MCF 10A (cell line): ENCODE data around the gene WWOX. TPM values are rescaled to one million over a fixed set of nuclear protein-coding genes. Genes with fewer than 3 reads are reported as not detected.

ENCODE experiments used
- BruUV-seq: library from RNA; stranded (reverse); fragments of 400-500 nt; replicated peaks from 2 replicates; lab custom pipeline; 2021; lab: Mats Ljungman, UMichigan
- CTCF ChIA-PET: fragments of 300-600 bp; sonication (Branson Sonifier 250); formaldehyde crosslinking; extraction: SDS; loops from one replicate; lab custom pipeline; 2021; ENCODE audit warnings: antibody characterized with exemption, inconsistent platforms; lab: Yijun Ruan, JAX
- POLR2A ChIA-PET: fragments of 300-600, 350-650 bp; sonication (Branson Sonifier 250); formaldehyde crosslinking; extraction: SDS; loops from one replicate; lab custom pipeline; 2020; ENCODE audit warnings: antibody characterized with exemption, inconsistent platforms; lab: Yijun Ruan, JAX
- DNase-seq: peaks from one replicate; pipeline ENCODE4 v3.0.0-alpha.2; 2018; ENCODE audit not compliant: unreplicated experiment
- H3K27ac Mint-ChIP-seq: one replicate; pipeline ENCODE4 v1.8.0; 2022; ENCODE audit warnings: mild to moderate bottlenecking, low read depth, mixed read lengths; ENCODE audit not compliant: unreplicated experiment
- H3K27me3 Mint-ChIP-seq: one replicate; pipeline ENCODE4 v1.8.0; 2022; ENCODE audit warnings: mixed read lengths; ENCODE audit not compliant: insufficient read depth, unreplicated experiment
- H3K36me3 Mint-ChIP-seq: one replicate; pipeline ENCODE4 v1.8.0; 2022; ENCODE audit warnings: mild to moderate bottlenecking, moderate library complexity, mixed read lengths; ENCODE audit not compliant: insufficient read depth, unreplicated experiment
- H3K4me1 Mint-ChIP-seq: one replicate; pipeline ENCODE4 v1.8.0; 2022; ENCODE audit warnings: mixed read lengths; ENCODE audit not compliant: insufficient read depth, unreplicated experiment
- H3K4me3 Mint-ChIP-seq: one replicate; pipeline ENCODE4 v1.8.0; 2022; ENCODE audit warnings: mild to moderate bottlenecking, moderate library complexity, mixed read lengths; ENCODE audit not compliant: unreplicated experiment
- H3K9me3 Mint-ChIP-seq: one replicate; pipeline ENCODE4 v1.8.0; 2022; ENCODE audit warnings: mixed read lengths; ENCODE audit not compliant: unreplicated experiment
- intact Hi-C: fragments of 100-400 bp; cut with micrococcal nuclease; formaldehyde crosslinking; loops from 2 replicates; pipeline ENCODE4 v1.14.1; 2022
- total RNA-seq: library from RNA; stranded (reverse); gene quantifications from 2 replicates; pipeline ENCODE4 v1.2.3, GENCODE V29; 2022
- TF ChIP-seq, protein P1 (sequence below): fragments of 200-600 bp; IDR thresholded peaks from one replicate; pipeline ENCODE4 v1.8.0; 2022; ENCODE audit warnings: antibody characterized with exemption, mild to moderate bottlenecking; ENCODE audit not compliant: unreplicated experiment

WWOX gene
- total RNA-seq, 1 experiment from 2014 or later, result 18.1 TPM

DNA sequence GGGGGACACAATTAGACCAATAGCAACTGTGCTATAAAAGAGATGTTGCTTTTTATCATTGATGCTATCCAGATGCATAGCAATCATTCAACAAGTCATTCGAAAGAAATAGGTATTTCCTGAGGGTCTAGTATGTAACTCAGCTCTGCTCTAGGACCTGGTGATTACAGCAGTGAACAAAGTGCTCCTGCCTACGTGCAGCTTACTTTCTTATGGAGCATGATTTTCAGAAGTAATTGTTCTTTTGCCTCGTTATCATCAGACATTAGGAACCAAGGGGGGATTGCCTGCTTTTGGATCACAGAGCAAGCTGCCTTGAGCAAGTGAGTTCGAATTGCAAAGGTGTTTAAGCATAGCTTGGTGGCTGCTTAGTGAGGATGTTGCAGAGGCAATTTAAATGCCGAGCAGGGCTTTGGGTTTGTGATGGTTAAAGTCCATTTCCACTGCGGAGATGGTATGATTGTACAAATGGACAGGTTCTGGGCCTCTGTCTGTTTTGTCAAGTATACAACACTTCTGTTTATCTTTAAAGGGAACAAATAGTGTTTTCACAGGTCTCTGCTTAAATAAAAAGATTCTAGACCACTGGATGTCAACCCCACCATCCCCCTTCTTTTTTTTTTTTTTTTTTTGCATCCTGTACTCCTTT, 41.5 kb downstream of the WWOX start:
- intact Hi-C loops, result no loop called here
- no TSS peak for BruUV-seq
- Mint-ChIP-seq H3K4me3 (no peak overlapping the region), H3K27ac (no peak overlapping the region), H3K4me1 (peaks cover 12% of the 10 kb centered on the region), H3K36me3 (no peaks in the 10 kb centered on the region), H3K27me3 (no peaks in the 10 kb centered on the region), H3K9me3 (no peaks in the 10 kb centered on the region)
- TF ChIP-seq, protein P1, sequence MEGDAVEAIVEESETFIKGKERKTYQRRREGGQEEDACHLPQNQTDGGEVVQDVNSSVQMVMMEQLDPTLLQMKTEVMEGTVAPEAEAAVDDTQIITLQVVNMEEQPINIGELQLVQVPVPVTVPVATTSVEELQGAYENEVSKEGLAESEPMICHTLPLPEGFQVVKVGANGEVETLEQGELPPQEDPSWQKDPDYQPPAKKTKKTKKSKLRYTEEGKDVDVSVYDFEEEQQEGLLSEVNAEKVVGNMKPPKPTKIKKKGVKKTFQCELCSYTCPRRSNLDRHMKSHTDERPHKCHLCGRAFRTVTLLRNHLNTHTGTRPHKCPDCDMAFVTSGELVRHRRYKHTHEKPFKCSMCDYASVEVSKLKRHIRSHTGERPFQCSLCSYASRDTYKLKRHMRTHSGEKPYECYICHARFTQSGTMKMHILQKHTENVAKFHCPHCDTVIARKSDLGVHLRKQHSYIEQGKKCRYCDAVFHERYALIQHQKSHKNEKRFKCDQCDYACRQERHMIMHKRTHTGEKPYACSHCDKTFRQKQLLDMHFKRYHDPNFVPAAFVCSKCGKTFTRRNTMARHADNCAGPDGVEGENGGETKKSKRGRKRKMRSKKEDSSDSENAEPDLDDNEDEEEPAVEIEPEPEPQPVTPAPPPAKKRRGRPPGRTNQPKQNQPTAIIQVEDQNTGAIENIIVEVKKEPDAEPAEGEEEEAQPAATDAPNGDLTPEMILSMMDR, result no peak
- DNase-seq, result no peak
- ChIA-PET POLR2A (no interaction called here), CTCF (interaction anchor here (0.6 to 0.7 kb wide), 4 partner anchors 42 to 145 kb away, joined by 3 to 5 read pairs (median 4); partner anchors contain the start of gene WWOX)

DNA sequence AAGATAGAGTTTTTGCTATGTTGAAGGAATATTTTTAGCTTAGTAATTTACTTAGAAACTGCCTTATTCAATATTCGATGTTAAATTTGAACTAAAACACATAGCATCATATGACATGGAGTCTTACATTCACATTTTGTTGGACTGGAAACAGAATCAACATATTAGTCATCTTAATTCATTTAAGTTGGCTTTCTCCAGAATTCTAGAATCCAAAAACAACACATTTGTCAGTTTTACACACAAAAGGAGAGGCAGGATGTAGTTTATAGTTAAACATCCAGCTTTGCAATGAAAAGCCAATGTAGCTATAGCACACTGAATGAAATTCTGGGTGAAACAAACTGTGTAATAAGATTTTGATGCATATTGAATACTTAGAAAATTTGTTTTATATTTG, 43.3 kb downstream of the WWOX start:
- Mint-ChIP-seq H3K4me3 (no peak overlapping the region), H3K36me3 (no peaks in the 10 kb centered on the region), H3K9me3 (no peaks in the 10 kb centered on the region), H3K4me1 (peaks cover 12% of the 10 kb centered on the region), H3K27ac (peak overlapping the region; percentile 13), H3K27me3 (no peaks in the 10 kb centered on the region)
- intact Hi-C loops, result no loop called here
- ChIA-PET POLR2A (interaction anchor here (1.2 to 1.5 kb wide), 3 partner anchors 10 to 69 kb away, joined by 3 to 4 read pairs (median 4); no protein-coding TSS in a partner anchor), CTCF (interaction anchor here (0.6 to 1.2 kb wide), 2 partner anchors 21 to 106 kb away, joined by 3 to 4 read pairs; no protein-coding TSS in a partner anchor)
- TF ChIP-seq, protein P1, result no peak
- DNase-seq, result peak; percentile 58
- no TSS peak for BruUV-seq

DNA sequence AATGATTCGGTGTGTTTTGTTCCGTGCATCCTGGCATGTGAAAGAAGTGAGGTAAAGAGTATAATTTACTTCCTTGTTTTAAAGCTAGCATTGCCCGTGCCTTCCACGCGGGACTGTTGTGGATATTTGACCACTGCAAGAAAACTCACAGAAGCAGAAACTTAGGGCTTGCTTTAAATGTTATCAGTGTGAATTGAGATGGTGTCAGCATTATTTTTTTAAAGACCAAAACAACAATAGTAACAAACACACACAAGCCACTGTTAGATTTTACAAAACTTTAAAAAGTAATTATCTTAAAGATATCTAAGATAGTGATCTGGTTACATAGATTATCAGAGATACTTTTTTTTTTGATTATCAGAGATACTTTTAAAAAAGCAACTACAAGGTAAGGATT, 47.4 kb downstream of the WWOX start:
- no peaks in the 10 kb centered on the region for H3K9me3 Mint-ChIP-seq
- POLR2A ChIA-PET, result no interaction called here
- TF ChIP-seq, protein P1, result no peak

DNA sequence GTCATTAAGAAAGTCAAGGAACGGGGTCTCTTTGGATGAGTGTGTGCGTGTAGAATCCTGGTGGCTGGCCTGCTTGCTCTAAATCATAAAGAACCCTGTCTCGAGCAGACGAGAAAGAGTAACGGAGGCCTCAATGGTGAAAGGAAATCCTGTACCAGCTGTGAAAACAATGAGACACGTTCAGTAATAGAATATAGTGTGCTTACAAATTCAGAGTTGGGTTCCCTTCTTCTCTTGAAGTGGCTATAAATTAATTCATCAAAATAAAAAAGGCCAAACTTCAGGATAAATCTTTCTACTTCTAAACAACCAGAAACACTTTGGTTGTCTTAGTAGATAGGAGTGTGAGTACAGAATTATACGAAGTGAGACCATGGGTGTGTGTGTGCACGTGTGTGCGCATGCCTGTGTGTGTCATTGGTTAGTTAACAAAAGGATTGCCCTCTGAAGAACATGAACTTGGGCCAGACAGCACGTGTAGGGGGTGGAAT, 48.5 kb downstream of the WWOX start:
- no peak for DNase-seq
- no peaks in the 10 kb centered on the region for H3K9me3 Mint-ChIP-seq
- H3K27me3 Mint-ChIP-seq, result no peaks in the 10 kb centered on the region
- peaks cover 5% of the 10 kb centered on the region for H3K4me1 Mint-ChIP-seq
- ChIA-PET CTCF (interaction anchor here (0.6 kb wide), 1 partner anchor 150 kb away, joined by 3 read pairs; no protein-coding TSS in a partner anchor), POLR2A (interaction anchor here (0.7 kb wide), 1 partner anchor 23 kb away, joined by 3 read pairs; no protein-coding TSS in a partner anchor)
- no TSS peak for BruUV-seq
- H3K4me3 Mint-ChIP-seq, result no peak overlapping the region
- H3K27ac Mint-ChIP-seq, result no peak overlapping the region
- H3K36me3 Mint-ChIP-seq, result no peaks in the 10 kb centered on the region
- intact Hi-C loops, result no loop called here
- TF ChIP-seq, protein P1, result no peak

More for the DNA sequence above, 47.4 kb downstream of the WWOX start:
- Mint-ChIP-seq H3K36me3 (no peaks in the 10 kb centered on the region), H3K4me1 (peaks cover 12% of the 10 kb centered on the region), H3K27ac (no peak overlapping the region), H3K27me3 (no peaks in the 10 kb centered on the region), H3K4me3 (no peak overlapping the region)
- intact Hi-C loops, result no loop called here
- DNase-seq, result no peak
- CTCF ChIA-PET, result interaction anchor here (1.8 kb wide), 1 partner anchor 290 kb away, joined by 7 read pairs; no protein-coding TSS in a partner anchor
- BruUV-seq, result no TSS peak
